GM23248 (cell line): ENCODE data around the gene SEC31B. TPM values are rescaled to one million over a fixed set of nuclear protein-coding genes. Genes with fewer than 3 reads are reported as not detected.
A peak's percentile ranks its signal among the peaks of the same experiment; 100 is the strongest.

ENCODE experiments used
- DNase-seq: peaks from one replicate; pipeline ENCODE4 v3.0.0-alpha.2; 2015
- H2AFZ ChIP-seq: fragments of 200-600 bp; sonication (generic); 2 replicates; pipeline ENCODE4 v1.6.1; 2016; ENCODE audit warnings: antibody characterized with exemption
- H3F3A ChIP-seq: fragments of 200-600 bp; sonication (generic); 2 replicates; pipeline ENCODE4 v1.6.1; 2016; ENCODE audit warnings: mild to moderate bottlenecking, antibody characterized with exemption, mixed run types; ENCODE audit not compliant: insufficient read depth
- H3K27ac ChIP-seq: fragments of 200-600 bp; sonication (generic); 2 replicates; pipeline ENCODE4 v1.5.1; 2016; ENCODE audit warnings: mild to moderate bottlenecking
- H3K27me3 ChIP-seq: fragments of 200-600 bp; sonication (generic); replicated peaks from 2 replicates; pipeline ENCODE4 v1.6.1; 2016; ENCODE audit warnings: mild to moderate bottlenecking; ENCODE audit not compliant: insufficient read depth
- H3K36me3 ChIP-seq: fragments of 200-600 bp; sonication (generic); 2 replicates; pipeline ENCODE4 v1.6.1; 2016; ENCODE audit warnings: low read depth, mild to moderate bottlenecking
- H3K4me1 ChIP-seq: fragments of 200-600 bp; sonication (generic); 2 replicates; pipeline ENCODE4 v1.6.1; 2016; ENCODE audit warnings: mild to moderate bottlenecking; ENCODE audit not compliant: insufficient read depth
- H3K4me2 ChIP-seq: fragments of 200-600 bp; sonication (generic); one replicate; pipeline ENCODE4 v1.6.1; 2016; ENCODE audit warnings: mild to moderate bottlenecking; ENCODE audit not compliant: unreplicated experiment
- H3K4me3 ChIP-seq: fragments of 200-600 bp; sonication (generic); 2 replicates; pipeline ENCODE4 v1.5.1; 2016; ENCODE audit warnings: mild to moderate bottlenecking
- H3K79me2 ChIP-seq: fragments of 200-600 bp; sonication (generic); 2 replicates; pipeline ENCODE4 v1.6.1; 2016; ENCODE audit warnings: mild to moderate bottlenecking; ENCODE audit not compliant: insufficient read depth
- H3K9ac ChIP-seq: fragments of 200-600 bp; sonication (generic); 2 replicates; pipeline ENCODE4 v1.6.1; 2016; ENCODE audit warnings: mild to moderate bottlenecking
- H3K9me2 ChIP-seq: fragments of 200-600 bp; sonication (generic); 2 replicates; pipeline ENCODE4 v1.6.1; 2016; ENCODE audit warnings: mixed run types, mild to moderate bottlenecking, moderate library complexity; ENCODE audit not compliant: insufficient read depth
- H3K9me3 ChIP-seq: fragments of 200-600 bp; sonication (generic); one replicate; pipeline ENCODE4 v1.6.1; 2017; ENCODE audit warnings: low read depth
- H4K20me1 ChIP-seq: fragments of 200-600 bp; sonication (generic); 2 replicates; pipeline ENCODE4 v1.6.0; 2016; ENCODE audit not compliant: insufficient read depth
- EZH2 ChIP-seq: fragments of 200-600 bp; sonication (generic); IDR thresholded peaks from 2 replicates; pipeline ENCODE4 v1.6.1; 2018; ENCODE audit warnings: antibody characterized with exemption, mild to moderate bottlenecking; ENCODE audit not compliant: insufficient read depth, poor library complexity, severe bottlenecking
- EZH2phosphoT487 ChIP-seq: fragments of 200-600 bp; sonication (generic); IDR thresholded peaks from 2 replicates; pipeline ENCODE4 v1.6.1; 2018; ENCODE audit warnings: antibody characterized with exemption, moderate library complexity, mild to moderate bottlenecking, low read depth; ENCODE audit not compliant: insufficient read depth
- WGBS, 2 experiments: methylation state at CpG; one replicate each; pipeline ENCODE4 v1.1.6; 2015 to 2017; ENCODE audit warnings: low lambda C conversion rate in 2 of 2, low coverage in 1 of 2; ENCODE audit errors: missing lambda C conversion rate in 2 of 2; 5-methylcytosine and 5-hydroxymethylcytosine counted together
- in situ Hi-C: fragments of 300-500 bp; cut with MboI; formaldehyde crosslinking; loops from 2 replicates; pipeline ENCODE4 v1.15.0; 2020
- polyA plus RNA-seq: library from polyadenylated mRNA; unstranded; fragments of >200 nt; fragmentation: Nextera tagmentation; extraction: Ambion mirVana; gene quantifications from 2 replicates; pipeline ENCODE4 v1.2.1, GENCODE V29; 2016
- total RNA-seq: library from RNA; depleted of rRNA; stranded (reverse); fragments of >200 nt; shearing (Covaris generic); gene quantifications from 2 replicates; pipeline ENCODE4 v1.2.3, GENCODE V29; 2014

Gene SEC31B
- total and polyA plus RNA-seq, 2 experiments from 2014 or later = 2.5 to 4.5 TPM

DNA sequence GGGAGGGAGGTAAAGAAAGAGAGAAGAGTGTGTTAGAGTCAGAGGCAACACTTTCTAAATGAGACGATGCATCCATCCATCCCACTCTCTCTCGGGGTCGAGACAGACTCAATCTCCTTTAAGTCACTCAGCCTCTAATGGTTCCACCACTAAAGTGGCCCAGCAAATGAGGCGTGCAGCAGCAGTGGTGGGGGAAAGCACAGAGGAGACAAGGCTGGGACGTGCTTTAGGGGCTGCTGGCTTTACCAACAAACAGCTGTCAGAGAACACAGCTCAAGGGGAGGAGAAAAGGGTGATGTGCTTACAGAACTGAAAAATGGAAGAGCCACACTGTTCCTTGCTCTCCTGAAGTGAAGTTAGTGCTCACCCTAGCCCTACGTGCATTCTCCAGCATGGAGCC lies 4.5 kb upstream of the SEC31B start:
- Histone ChIP-seq H3K9ac (no peak overlapping the region), H3K4me3 (no peak overlapping the region), H3F3A (peaks cover 34% of the 10 kb centered on the region), H3K9me3 (no peaks in the 10 kb centered on the region), H3K27me3 (no peaks in the 10 kb centered on the region), H3K4me1 (peaks cover 44% of the 10 kb centered on the region), H3K4me2 (no peak overlapping the region), H3K36me3 (peaks cover 16% of the 10 kb centered on the region; the same call in 1 of the 2 replicates), H3K79me2 (peaks cover 20% of the 10 kb centered on the region), H4K20me1 (no peaks in the 10 kb centered on the region), H2AFZ (no peak overlapping the region), H3K27ac (no peak overlapping the region), H3K9me2 (no peaks in the 10 kb centered on the region)
- no peak for TF ChIP-seq EZH2
- no peak for TF ChIP-seq EZH2phosphoT487
- in situ Hi-C loops = no loop called here
- 82 to 88% methylated on average over 4 to 6 of the region's 6 CpGs for WGBS, 2 experiments
- DNase-seq = no peak

GRCh38 chr10:100522945-100523344 lies 3.3 kb upstream of the SEC31B start:
- Histone ChIP-seq H3K4me2 (no peak overlapping the region), H3K9me2 (no peaks in the 10 kb centered on the region), H3K27me3 (no peaks in the 10 kb centered on the region), H3K4me1 (peaks cover 40% of the 10 kb centered on the region), H3K27ac (no peak overlapping the region), H4K20me1 (no peaks in the 10 kb centered on the region), H3K9ac (no peak overlapping the region), H3K9me3 (no peaks in the 10 kb centered on the region), H3K36me3 (peaks cover 16% of the 10 kb centered on the region; the same call in 1 of the 2 replicates), H3F3A (peaks cover 34% of the 10 kb centered on the region), H2AFZ (no peak overlapping the region), H3K4me3 (no peak overlapping the region), H3K79me2 (peaks cover 7% of the 10 kb centered on the region)
- DNase-seq = peak; percentile 23
- no peak for TF ChIP-seq EZH2phosphoT487
- TF ChIP-seq EZH2 = no peak
- in situ Hi-C loops = no loop called here
- 90% methylated on average over 9 of the region's 9 CpGs for WGBS, 2 experiments

GRCh38 chr10:100522107-100522801 lies 2.6 kb upstream of the SEC31B start:
- H3K36me3 ChIP-seq = peaks cover 16% of the 10 kb centered on the region; the same call in 1 of the 2 replicates
- H3K4me3 ChIP-seq = no peak overlapping the region
- no peaks in the 10 kb centered on the region for H4K20me1 ChIP-seq
- no peaks in the 10 kb centered on the region for H3K27me3 ChIP-seq
- 76 to 81% methylated on average over 5 of the region's 5 CpGs for WGBS, 2 experiments
- H3K4me2 ChIP-seq = no peak overlapping the region
- TF ChIP-seq EZH2 (no peak), EZH2phosphoT487 (no peak)
- H3K79me2 ChIP-seq = peaks cover under 1% of the 10 kb centered on the region; the same call in 1 of the 2 replicates
- in situ Hi-C loops = no loop called here
- H3F3A ChIP-seq = peaks cover 34% of the 10 kb centered on the region
- H3K9me3 ChIP-seq = no peaks in the 10 kb centered on the region
- no peak overlapping the region for H3K27ac ChIP-seq
- no peak overlapping the region for H3K9ac ChIP-seq
- H3K4me1 ChIP-seq = peaks cover 40% of the 10 kb centered on the region
- H2AFZ ChIP-seq = no peak overlapping the region
- H3K9me2 ChIP-seq = no peaks in the 10 kb centered on the region
- DNase-seq = peak; percentile 44

DNA sequence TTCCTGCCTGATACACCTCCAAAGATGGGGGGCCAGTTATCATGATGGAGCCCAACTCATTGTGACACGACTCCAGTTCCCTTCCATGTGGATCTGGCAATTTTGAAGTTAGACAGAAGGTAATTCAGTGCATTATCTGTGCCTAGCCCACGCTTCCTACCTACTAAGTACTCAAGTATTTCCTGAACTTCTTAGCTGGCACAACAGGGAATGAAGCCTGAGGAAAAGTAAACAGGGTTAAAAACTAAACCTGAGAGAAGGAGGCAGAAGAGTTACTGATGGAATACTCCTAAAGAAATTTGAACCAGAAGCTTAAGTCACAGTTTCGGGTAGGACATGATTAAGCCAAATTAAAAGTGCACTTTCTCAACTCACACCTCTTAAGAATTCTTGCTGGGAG lies 1.1 kb upstream of the SEC31B start:
- peaks cover 34% of the 10 kb centered on the region for H3F3A ChIP-seq

More for the DNA sequence above, 1.1 kb upstream of the SEC31B start:
- in situ Hi-C loops = no loop called here
- Histone ChIP-seq H2AFZ (no peak overlapping the region), H3K4me3 (no peak overlapping the region), H3K9ac (no peak overlapping the region), H3K4me1 (peaks cover 40% of the 10 kb centered on the region), H3K79me2 (no peaks in the 10 kb centered on the region), H3K4me2 (peak overlapping the region; percentile 36), H3K36me3 (peaks cover 9% of the 10 kb centered on the region; the same call in 1 of the 2 replicates), H3K27ac (peak overlapping the region; percentile 63), H3K9me3 (no peaks in the 10 kb centered on the region), H3K27me3 (no peaks in the 10 kb centered on the region), H3K9me2 (no peaks in the 10 kb centered on the region), H4K20me1 (no peaks in the 10 kb centered on the region)
- WGBS, 2 experiments = 13 to 25% methylated on average over 3 of the region's 3 CpGs
- peak; percentile 84 for DNase-seq
- TF ChIP-seq EZH2 (no peak), EZH2phosphoT487 (no peak)
